K562 (cell line): Measurements from ENCODE around the gene DEPP1. TPM values are rescaled to one million over a fixed set of nuclear protein-coding genes. Genes with fewer than 3 reads are reported as not detected.

Experiments
- ATAC-seq: fragments of 200-7000 bp; cut with Tn5 transposase; 3 replicates; pipeline ENCODE4 v1.9.1; 2020; ENCODE audit warnings: moderate library complexity
- BruUV-seq: library from RNA; stranded (reverse); fragments of 400-500 nt; replicated peaks from 2 replicates; lab custom pipeline; 2021; lab: Mats Ljungman, UMichigan
- CTCF ChIA-PET: fragments of 300-600 bp; formaldehyde crosslinking; extraction: SDS; loops from one replicate; lab custom pipeline; 2021; ENCODE audit warnings: low intra/inter-chr PET ratio; lab: Yijun Ruan, JAX
- POLR2A ChIA-PET: fragments of 300-600, 350-650 bp; sonication (Branson Sonifier 250); formaldehyde crosslinking; extraction: SDS; loops from one replicate; lab custom pipeline; 2021; ENCODE audit warnings: antibody characterized with exemption, inconsistent platforms; lab: Yijun Ruan, JAX
- DNase-seq, 4 experiments: peaks; one replicate each; pipeline versions ENCODE4 v3.0.0 to v3.0.0-alpha.2; 2011 to 2018; ENCODE audit warnings: low spot score in 3 of 4, mixed read lengths in 3 of 4; ENCODE audit errors: extremely low read depth in 1 of 4
- FAIRE-seq: peaks from 2 replicates; lab custom pipeline; 2011; peaks lifted over from hg19 to GRCh38; lab: Jason Lieb, UNC
- H2AFZ ChIP-seq: 2 replicates; pipeline ENCODE4 v1.6.0; 2011; ENCODE audit warnings: low read depth, low read length, control low read depth, inconsistent platforms
- H3K27ac ChIP-seq: fragments of 200-600 bp; 3 replicates; pipeline ENCODE4 v1.8.0; 2011; ENCODE audit warnings: low read depth, mild to moderate bottlenecking, control low read depth, inconsistent platforms, low read length, moderate library complexity, mixed read lengths; ENCODE audit errors: extremely low read depth
- H3K27me3 ChIP-seq, 2 experiments: fragments of 300-600 bp in 1 of 2; 2 replicates in 1 of 2; 3 replicates in 1 of 2; pipeline versions ENCODE4 v1.6.0 to v1.8.0; 2011; ENCODE audit warnings: inconsistent platforms in 2 of 2, low read length in 2 of 2, mild to moderate bottlenecking in 1 of 2, mixed read lengths in 1 of 2, moderate library complexity in 1 of 2; ENCODE audit not compliant: control insufficient read depth in 2 of 2, insufficient read depth in 2 of 2
- H3K36me3 ChIP-seq: fragments of 300-600 bp; 3 replicates; pipeline ENCODE4 v1.8.0; 2011; ENCODE audit warnings: mild to moderate bottlenecking, low read length, inconsistent platforms; ENCODE audit not compliant: control insufficient read depth, insufficient read depth
- H3K4me1 ChIP-seq, 2 experiments: fragments of 200-600 bp in 1 of 2; replicated peaks in 1 of 2; 2 replicates in 1 of 2; 3 replicates in 1 of 2; pipeline versions ENCODE4 v1.5.1 to v1.8.0; 2011; ENCODE audit warnings: inconsistent platforms in 2 of 2, low read length in 2 of 2, mild to moderate bottlenecking in 1 of 2, mixed read lengths in 1 of 2, moderate library complexity in 1 of 2; ENCODE audit not compliant: control insufficient read depth in 2 of 2, insufficient read depth in 2 of 2
- H3K4me2 ChIP-seq: 2 replicates; pipeline ENCODE4 v1.6.1; 2011; ENCODE audit warnings: low read length, control low read depth, inconsistent platforms, mixed read lengths; ENCODE audit not compliant: insufficient read depth
- H3K4me3 ChIP-seq: fragments of 200-600 bp; sonication (generic), shearing (Covaris generic); 2 replicates; pipeline ENCODE4 v1.5.1; 2016; ENCODE audit warnings: control low read depth, inconsistent platforms
- H3K79me2 ChIP-seq: fragments of 200-600 bp; 3 replicates; pipeline ENCODE4 v1.8.0; 2011; ENCODE audit warnings: low read length, inconsistent platforms; ENCODE audit not compliant: control insufficient read depth, insufficient read depth
- H3K9ac ChIP-seq, 2 experiments: 2 replicates each; pipeline versions ENCODE4 v1.6.0 to v1.6.1; 2011; ENCODE audit warnings: low read depth in 2 of 2, low read length in 2 of 2, control low read depth in 1 of 2, inconsistent platforms in 1 of 2, mild to moderate bottlenecking in 1 of 2, mixed read lengths in 1 of 2; ENCODE audit not compliant: insufficient read depth in 1 of 2
- H3K9me1 ChIP-seq: one replicate; pipeline ENCODE4 v1.6.0; 2011; ENCODE audit warnings: inconsistent platforms, mild to moderate bottlenecking, low read length, moderate library complexity; ENCODE audit not compliant: control insufficient read depth, insufficient read depth
- H3K9me3 ChIP-seq: replicated peaks from 2 replicates; pipeline ENCODE4 v1.5.1; 2011; ENCODE audit warnings: low read depth, low read length, inconsistent platforms; ENCODE audit not compliant: control insufficient read depth, insufficient read depth
- H4K20me1 ChIP-seq: replicated peaks from 2 replicates; pipeline ENCODE4 v1.6.1; 2011; ENCODE audit warnings: low read length, inconsistent platforms, mixed read lengths; ENCODE audit not compliant: control insufficient read depth, insufficient read depth
- CEBPB ChIP-seq: fragments of 450-650 bp; IDR thresholded peaks from 2 replicates; pipeline ENCODE4 v1.6.1; 2016; ENCODE audit warnings: missing genetic modification characterization, missing compliant biosample characterization
- CEBPG ChIP-seq, 3 experiments: fragments of 200-800 bp in 1 of 3; sonication (Bioruptor generic) in 1 of 3; sonication (generic) in 1 of 3; formaldehyde crosslinking in 1 of 3; IDR thresholded peaks in 2 of 3; conservative IDR thresholded peaks in 1 of 3; 2 replicates each; pipeline versions ENCODE4 v1.6.1 to v1.8.0; 2016 to 2022; ENCODE audit warnings: missing compliant biosample characterization in 2 of 3, missing genetic modification characterization in 2 of 3, mild to moderate bottlenecking in 1 of 3, missing genetic modification reagents in 1 of 3
- CREBBP ChIP-seq: IDR thresholded peaks from one replicate; pipeline ENCODE4 v1.6.1; 2012; ENCODE audit warnings: low read depth, mild to moderate bottlenecking, control low read depth, inconsistent platforms, low read length
- NR4A1 ChIP-seq, 2 experiments: fragments of 250-450 bp in 1 of 2; fragments of 450-650 bp in 1 of 2; sonication (Bioruptor Pico) in 1 of 2; IDR thresholded peaks; 2 replicates each; pipeline versions ENCODE4 v1.4.0 to v1.6.1; 2016 to 2020; ENCODE audit warnings: mild to moderate bottlenecking in 2 of 2, missing compliant biosample characterization in 1 of 2, missing genetic modification characterization in 1 of 2, moderate library complexity in 1 of 2
- SAFB2 ChIP-seq: fragments of 200-400 bp; formaldehyde crosslinking; IDR thresholded peaks from 2 replicates; pipeline ENCODE4 v1.6.1; 2018; ENCODE audit warnings: borderline replicate concordance, low read length, low read depth, moderate library complexity; ENCODE audit not compliant: severe bottlenecking
- SMAD1 ChIP-seq: fragments of 150-350 bp; IDR thresholded peaks from 2 replicates; pipeline ENCODE4 v1.6.1; 2014; ENCODE audit warnings: low read length, low read depth; ENCODE audit not compliant: partially characterized antibody
- SOX6 ChIP-seq: fragments of 450-650 bp; IDR thresholded peaks from 2 replicates; pipeline ENCODE4 v1.6.1; 2014; ENCODE audit warnings: mild to moderate bottlenecking
- SRSF7 ChIP-seq: fragments of 200-400 bp; formaldehyde crosslinking; optimal IDR thresholded peaks from 2 replicates; pipeline ENCODE3; 2017; ENCODE audit warnings: mild to moderate bottlenecking, low read depth, low read length
- WGBS: fragments of 100-300 bp; shearing (Covaris generic); methylation state at CpG from one replicate; pipeline ENCODE4 v1.1.6; 2016; ENCODE audit warnings: low coverage, mixed read lengths; ENCODE audit not compliant: insufficient coverage; ENCODE audit errors: missing lambda C conversion rate; 5-methylcytosine and 5-hydroxymethylcytosine counted together
- in situ Hi-C: fragments of 300-500 bp; cut with MboI; formaldehyde crosslinking; loops from 4 replicates; pipeline ENCODE4 v1.15.0; 2018; ENCODE audit warnings: inconsistent platforms, mixed read lengths
- intact Hi-C: fragments of 100-400 bp; cut with micrococcal nuclease; formaldehyde crosslinking; loops from 2 replicates; pipeline ENCODE4 v1.14.2; 2022
- polyA plus RNA-seq, 8 experiments: library from polyadenylated mRNA; depleted of rRNA in 4 of 8; stranded (reverse) in 5 of 8; unstranded in 3 of 8; fragments of >200 nt; fragmentation: Nextera tagmentation in 2 of 8; fragmentation: Illumina TruSeq in 1 of 8; extraction: Ambion mirVana in 2 of 8; extraction: Trizol in 1 of 8; gene quantifications; 2 replicates each; pipeline versions ENCODE4 v1.2.1 to v1.2.3, GENCODE V29; 2011 to 2014; ENCODE audit warnings: inconsistent platforms in 1 of 8, missing spikeins in 1 of 8
- total RNA-seq, 7 experiments: library from RNA; depleted of rRNA in 6 of 7; stranded (reverse); fragments of >200 nt in 6 of 7; fragmentation: Illumina TruSeq in 2 of 7; extraction: Trizol in 2 of 7; gene quantifications; 2 replicates each; pipeline versions ENCODE4 v1.2.1 to v1.2.3, GENCODE V29; 2011 to 2021; ENCODE audit warnings: low replicate concordance in 1 of 7
- TF ChIP-seq, protein P1 (sequence below): sonication (generic); formaldehyde crosslinking; IDR thresholded peaks from 2 replicates; pipeline ENCODE4 v1.8.1; 2023; ENCODE audit warnings: mild to moderate bottlenecking, missing genetic modification reagents
- TF ChIP-seq, protein P2 (sequence below): sonication (generic); formaldehyde crosslinking; IDR thresholded peaks from 2 replicates; pipeline ENCODE4 v1.8.1; 2022; ENCODE audit warnings: missing genetic modification reagents

The DEPP1 gene
- total and polyA plus RNA-seq, 9 of the 15 experiments (the other 6 are each of a cell fraction or from before 2014, with no cell fraction given): 0.04 to 0.54 (median 0.20) TPM; not detected in 1

DNA sequence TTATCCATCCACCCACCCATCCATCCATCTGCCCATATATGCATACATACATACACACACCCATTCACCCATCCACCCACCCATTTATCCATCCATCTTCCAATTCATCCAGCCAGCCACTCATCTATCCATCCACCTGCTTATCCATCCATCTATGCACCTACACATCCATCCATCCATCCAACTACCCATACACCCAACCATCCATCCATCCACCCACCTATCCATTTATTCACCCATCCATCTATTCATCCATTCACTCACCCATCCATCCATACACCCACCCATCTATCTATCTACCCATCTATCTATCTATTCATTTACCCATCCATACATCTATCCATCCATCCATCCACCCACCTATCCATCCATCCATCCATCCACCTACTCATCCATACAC lies 50.1 kb downstream of the DEPP1 start:
- Histone ChIP-seq H3K4me2 (no peak overlapping the region), H3K4me3 (no peak overlapping the region), H3K9me1 (no peaks in the 10 kb centered on the region), H3K36me3 (no peaks in the 10 kb centered on the region), H4K20me1 (no peaks in the 10 kb centered on the region; the same call in 1 of the 2 replicates), H3K27ac (no peak overlapping the region), H3K79me2 (no peaks in the 10 kb centered on the region), H2AFZ (no peak overlapping the region), H3K9ac (no peak overlapping the region), H3K4me1 (peaks cover 0 to 5% of the 10 kb centered on the region in 2 experiments; a peak in 1 of 5 replicates), H3K27me3 (peaks cover under 1 to 36% of the 10 kb centered on the region in 2 experiments; a peak in 4 of 5 replicates), H3K9me3 (no peaks in the 10 kb centered on the region)
- POLR2A ChIA-PET: interaction anchor here (1.6 kb wide), 1 partner anchor 50 kb away, joined by 4 read pairs; the partner anchor contains the start of gene DEPP1
- ATAC-seq (no peak), DNase-seq (no peak), FAIRE-seq (no peak)
- CTCF ChIA-PET: no interaction called here
- no TSS peak for BruUV-seq
- intact Hi-C loops: no loop called here
- in situ Hi-C loops: no loop called here
- no peak for TF ChIP-seq SOX6
- peak; percentile 38 for TF ChIP-seq CREBBP

DNA sequence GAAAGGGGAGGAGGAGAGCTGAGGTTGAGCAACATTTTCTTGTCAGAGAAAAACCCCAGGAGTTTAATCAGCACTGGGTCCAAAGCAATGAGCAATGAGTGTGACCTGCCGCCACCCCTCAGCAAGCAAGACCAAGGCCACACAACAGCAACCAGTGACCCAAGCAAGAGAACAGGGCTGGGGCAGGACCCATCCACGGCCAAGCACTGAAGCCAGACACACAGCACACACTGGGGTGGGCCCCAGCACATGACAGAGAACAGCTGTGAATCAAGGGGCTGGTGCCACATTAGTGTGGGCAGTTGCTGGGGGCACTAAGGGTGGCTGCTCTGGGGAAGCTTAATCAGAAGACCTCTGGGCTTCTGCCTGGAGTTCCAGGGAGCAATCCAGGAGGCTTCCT lies 51.3 kb downstream of the DEPP1 start:
- TF ChIP-seq SMAD1: no peak
- TF ChIP-seq, protein P1, sequence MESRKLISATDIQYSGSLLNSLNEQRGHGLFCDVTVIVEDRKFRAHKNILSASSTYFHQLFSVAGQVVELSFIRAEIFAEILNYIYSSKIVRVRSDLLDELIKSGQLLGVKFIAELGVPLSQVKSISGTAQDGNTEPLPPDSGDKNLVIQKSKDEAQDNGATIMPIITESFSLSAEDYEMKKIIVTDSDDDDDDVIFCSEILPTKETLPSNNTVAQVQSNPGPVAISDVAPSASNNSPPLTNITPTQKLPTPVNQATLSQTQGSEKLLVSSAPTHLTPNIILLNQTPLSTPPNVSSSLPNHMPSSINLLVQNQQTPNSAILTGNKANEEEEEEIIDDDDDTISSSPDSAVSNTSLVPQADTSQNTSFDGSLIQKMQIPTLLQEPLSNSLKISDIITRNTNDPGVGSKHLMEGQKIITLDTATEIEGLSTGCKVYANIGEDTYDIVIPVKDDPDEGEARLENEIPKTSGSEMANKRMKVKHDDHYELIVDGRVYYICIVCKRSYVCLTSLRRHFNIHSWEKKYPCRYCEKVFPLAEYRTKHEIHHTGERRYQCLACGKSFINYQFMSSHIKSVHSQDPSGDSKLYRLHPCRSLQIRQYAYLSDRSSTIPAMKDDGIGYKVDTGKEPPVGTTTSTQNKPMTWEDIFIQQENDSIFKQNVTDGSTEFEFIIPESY: no peak
- no peak for TF ChIP-seq CEBPG (CRISPR knock-in tag; IDR thresholded peaks at IDR 0.05)
- 0 out of 4 replicates have a peak, but pooled peaks of 1 of the 2 experiments have one; percentile 6 for TF ChIP-seq CEBPG (tag; conservative IDR thresholded peaks at IDR 0.05 in 1 of 2, IDR thresholded peaks at IDR 0.05 in 1 of 2)
- TF ChIP-seq, protein P2, sequence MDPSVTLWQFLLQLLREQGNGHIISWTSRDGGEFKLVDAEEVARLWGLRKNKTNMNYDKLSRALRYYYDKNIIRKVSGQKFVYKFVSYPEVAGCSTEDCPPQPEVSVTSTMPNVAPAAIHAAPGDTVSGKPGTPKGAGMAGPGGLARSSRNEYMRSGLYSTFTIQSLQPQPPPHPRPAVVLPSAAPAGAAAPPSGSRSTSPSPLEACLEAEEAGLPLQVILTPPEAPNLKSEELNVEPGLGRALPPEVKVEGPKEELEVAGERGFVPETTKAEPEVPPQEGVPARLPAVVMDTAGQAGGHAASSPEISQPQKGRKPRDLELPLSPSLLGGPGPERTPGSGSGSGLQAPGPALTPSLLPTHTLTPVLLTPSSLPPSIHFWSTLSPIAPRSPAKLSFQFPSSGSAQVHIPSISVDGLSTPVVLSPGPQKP (CRISPR knock-in tag): no peak
- TF ChIP-seq CEBPB (tag): peak; percentile 4; the same call in 1 of the 2 replicates
- no peak for TF ChIP-seq NR4A1 (CRISPR knock-in tag; IDR thresholded peaks at IDR 0.05)
- TF ChIP-seq NR4A1 (tag; IDR thresholded peaks at IDR 0.05): no peak
- TF ChIP-seq SRSF7: no peak
- TF ChIP-seq SAFB2: no peak
- ChIA-PET CTCF (no interaction called here), POLR2A (interaction anchor here (0.5 kb wide), 1 partner anchor 563 kb away, joined by 3 read pairs; no protein-coding TSS in a partner anchor)
- Histone ChIP-seq H3K36me3 (no peaks in the 10 kb centered on the region), H3K4me3 (no peak overlapping the region), H3K9me3 (no peaks in the 10 kb centered on the region), H3K4me1 (peaks cover 0 to 5% of the 10 kb centered on the region in 2 experiments; a peak in 1 of 5 replicates), H3K27me3 (peaks cover 0 to 40% of the 10 kb centered on the region in 2 experiments; a peak in 3 of 5 replicates), H3K9ac (peak overlapping the region in 1 of 2 experiments; percentile 62; a peak in 1 of 4 replicates), H3K4me2 (no peak overlapping the region), H3K79me2 (no peaks in the 10 kb centered on the region), H3K9me1 (no peaks in the 10 kb centered on the region), H3K27ac (no peak overlapping the region), H2AFZ (no peak overlapping the region), H4K20me1 (no peaks in the 10 kb centered on the region)
- ATAC-seq: no peak
- in situ Hi-C loops (no loop called here), intact Hi-C loops (no loop called here)
- FAIRE-seq: no peak
- WGBS: 0% methylated on average over 2 of the region's 2 CpGs
- no TSS peak for BruUV-seq
- no peak for DNase-seq
